HG03558 (cell line): ENCODE results near the gene LTBP1.

Source experiments
- ATAC-seq: cut with Tn5 transposase; IDR thresholded peaks from one replicate; pipeline ENCODE4 v1.9.1; 2021; ENCODE audit warnings: moderate number of reproducible peaks; ENCODE audit not compliant: unreplicated experiment; ENCODE audit errors: extremely low read depth

The LTBP1 gene

GRCh38 chr2:32930436-32930835 is 16.3 kb upstream of the LTBP1 start:
- no peak for ATAC-seq

GRCh38 chr2:32931519-32931918 is 15.2 kb upstream of the LTBP1 start:
- ATAC-seq: no peak

DNA sequence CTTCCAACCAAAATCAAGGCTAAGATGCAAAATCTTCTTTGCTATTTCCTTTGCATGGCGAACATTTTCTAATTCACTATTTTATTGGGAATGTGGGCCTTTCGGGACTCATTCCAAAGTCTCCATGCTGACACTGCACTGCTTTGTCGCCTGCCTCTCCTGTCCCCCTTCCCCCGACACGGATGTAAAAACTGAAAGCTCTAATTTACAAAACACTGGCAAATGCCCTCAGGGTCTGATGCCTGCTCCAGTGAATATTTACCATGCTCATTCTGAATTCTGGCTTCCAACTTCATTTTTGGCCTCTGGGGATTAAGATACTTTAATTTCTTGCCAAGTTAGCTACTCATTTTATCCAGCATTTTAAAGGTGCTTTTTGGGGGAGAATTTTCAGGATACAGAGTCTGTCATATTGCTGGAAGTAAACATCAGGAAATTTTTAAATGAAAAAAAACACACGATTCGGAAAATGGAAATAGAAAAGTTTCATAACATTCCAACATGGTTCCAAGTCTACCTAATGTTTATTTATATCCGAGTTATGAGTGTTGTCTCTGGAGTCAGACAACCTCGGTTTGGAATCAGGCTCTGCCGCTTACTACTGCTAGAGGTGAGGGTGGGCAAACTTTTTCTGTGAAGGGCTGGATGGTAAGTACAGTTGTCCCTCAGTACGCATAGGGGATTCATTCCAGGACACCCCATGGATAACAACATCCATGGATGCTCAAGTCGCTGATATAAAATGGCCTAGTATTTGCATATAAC is 14.6 kb upstream of the LTBP1 start:
- ATAC-seq: no peak

DNA sequence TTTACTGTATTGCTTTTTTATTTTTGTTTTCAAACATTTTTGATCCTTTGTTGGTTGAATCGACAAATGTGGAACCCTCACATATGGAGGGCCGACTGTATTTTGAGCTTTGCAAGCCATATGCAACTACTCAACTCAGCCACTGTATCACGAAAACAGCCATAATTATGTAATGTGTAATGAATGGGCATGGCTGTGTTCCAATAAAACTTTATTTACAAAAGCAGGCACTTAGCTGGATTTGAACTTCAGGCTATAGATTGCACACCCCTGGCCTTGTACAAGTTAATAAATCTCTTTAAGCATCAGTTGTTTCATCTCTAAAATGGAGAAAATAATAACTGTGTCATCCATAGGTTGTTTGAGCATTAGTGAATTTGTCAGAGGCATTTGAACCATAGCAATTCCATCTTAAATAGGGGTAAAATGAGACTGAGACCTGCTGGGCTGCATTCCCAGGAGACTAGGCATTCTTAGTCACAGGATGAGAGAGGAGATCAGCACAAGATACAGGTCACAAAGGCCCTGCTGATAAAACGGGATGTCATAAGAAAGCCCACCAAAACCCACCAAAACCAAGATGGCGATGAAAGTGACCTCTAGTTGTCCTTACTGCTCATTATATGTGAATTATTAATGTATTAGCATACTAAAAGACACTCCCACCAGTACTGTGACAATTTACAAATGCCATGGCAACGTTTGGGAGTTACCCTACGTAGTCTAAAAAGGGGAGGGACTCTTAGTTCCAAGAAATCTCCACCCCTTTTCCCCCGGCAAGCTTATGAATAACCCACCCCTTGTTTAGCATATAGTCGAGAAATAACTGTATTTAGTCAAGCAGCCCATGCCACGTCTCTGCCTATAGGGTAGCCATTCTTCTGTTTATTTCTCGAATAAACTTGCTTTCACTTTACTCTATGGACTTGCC is 13.7 kb upstream of the LTBP1 start:
- no peak for ATAC-seq

- ATAC-seq: no peak
Measured at GRCh38 chr2:32933756-32934095, 13.0 kb upstream of the LTBP1 start.

- no peak for ATAC-seq
Measured at GRCh38 chr2:32937602-32938448, 8.9 kb upstream of the LTBP1 start.

DNA sequence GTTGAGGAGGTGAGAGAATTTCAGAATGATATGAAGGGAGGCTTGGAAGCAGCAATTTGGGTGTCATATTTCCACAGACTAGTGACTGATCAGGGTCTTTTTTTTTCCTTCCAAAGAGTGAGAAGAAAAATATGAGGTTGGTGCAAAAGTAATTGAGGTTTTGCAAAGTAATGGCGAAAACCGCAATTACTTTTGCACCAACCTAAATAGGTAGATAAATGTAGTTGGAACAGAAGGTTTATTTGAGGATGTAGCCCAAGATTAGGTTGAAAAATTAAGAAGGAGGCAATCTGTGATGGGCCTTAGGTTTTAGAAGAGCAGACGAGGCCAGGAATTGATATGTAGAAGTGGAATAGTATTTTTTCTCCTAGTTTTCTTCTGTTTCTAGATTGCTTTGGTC is 7.8 kb upstream of the LTBP1 start:
- no peak for ATAC-seq

DNA sequence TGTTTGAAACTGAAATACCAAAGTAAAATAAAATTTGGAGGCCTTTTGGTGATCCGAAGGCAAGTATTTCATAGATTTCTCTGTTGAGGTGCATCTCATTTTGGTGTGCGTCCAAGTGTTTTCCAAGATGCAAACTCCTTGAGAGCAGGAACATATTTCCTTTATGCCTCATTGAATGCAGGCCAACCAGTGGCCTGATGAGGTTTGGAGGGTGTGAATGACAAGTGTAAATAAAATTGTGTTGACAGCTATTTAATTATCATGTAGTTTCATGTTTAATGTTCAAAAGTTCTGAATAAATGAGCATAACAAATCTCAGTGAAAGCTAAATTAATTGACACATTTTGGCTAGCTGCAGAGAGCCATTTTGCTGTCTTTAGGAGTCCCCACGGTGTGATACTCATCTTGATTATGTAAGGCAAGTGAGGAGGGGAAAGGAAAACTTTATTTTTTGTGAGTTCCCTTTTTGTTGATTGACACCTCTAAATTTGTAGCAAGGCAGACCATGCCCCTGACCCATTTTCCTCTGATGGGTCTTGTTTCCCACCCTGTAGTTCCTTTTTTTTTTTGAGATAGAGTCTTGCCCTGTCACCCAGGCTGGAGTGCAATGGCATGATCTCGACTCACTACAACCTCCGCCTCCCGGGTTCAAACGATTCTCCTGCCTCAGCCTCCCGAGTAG is 6.3 kb upstream of the LTBP1 start:
- ATAC-seq: no peak

GRCh38 chr2:32941944-32942690 is 4.6 kb upstream of the LTBP1 start:
- no peak for ATAC-seq

GRCh38 chr2:32942793-32943485 is 3.8 kb upstream of the LTBP1 start:
- ATAC-seq: no peak

DNA sequence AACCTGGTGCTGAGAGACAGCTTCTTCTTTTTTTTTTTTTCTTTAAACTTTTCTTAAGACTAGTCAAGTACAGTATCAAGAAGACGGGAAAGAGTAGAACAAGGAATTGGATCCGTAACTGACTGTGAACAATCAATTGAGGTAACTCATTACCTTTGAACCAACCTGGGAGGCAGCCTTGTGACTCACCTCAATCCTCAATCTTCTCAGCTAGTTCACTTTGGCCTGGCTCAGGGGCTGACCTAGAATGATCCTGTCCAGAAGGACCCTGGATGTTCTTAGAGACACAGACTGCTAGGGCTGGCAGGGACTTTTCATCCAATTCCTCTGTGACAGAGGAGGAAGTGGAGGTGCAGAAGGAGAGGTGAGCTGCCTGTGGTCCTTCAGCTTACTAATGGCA is 1.5 kb upstream of the LTBP1 start:
- ATAC-seq: no peak

DNA sequence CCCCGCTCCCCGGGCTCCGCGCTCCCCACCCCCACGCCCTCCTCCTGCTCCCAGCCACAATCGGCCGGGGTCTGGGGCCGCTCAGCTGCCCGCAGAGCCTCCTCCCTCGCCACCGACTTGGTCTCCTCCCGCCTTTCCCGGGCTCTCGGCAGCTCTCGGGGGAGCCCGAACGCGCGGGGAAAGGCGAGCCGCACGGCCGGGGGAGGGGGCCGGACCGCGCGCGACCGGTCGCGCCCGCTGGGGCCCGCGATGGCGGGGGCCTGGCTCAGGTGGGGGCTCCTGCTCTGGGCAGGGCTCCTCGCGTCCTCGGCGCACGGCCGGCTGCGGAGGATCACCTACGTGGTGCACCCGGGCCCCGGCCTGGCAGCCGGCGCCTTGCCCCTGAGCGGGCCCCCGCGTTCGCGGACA is 327 bp downstream of the LTBP1 start:
- ATAC-seq: no peak

GRCh38 chr2:32947484-32948143 is 861 bp downstream of the LTBP1 start:
- ATAC-seq: no peak

GRCh38 chr2:32948266-32948665 is 1.5 kb downstream of the LTBP1 start:
- no peak for ATAC-seq

DNA sequence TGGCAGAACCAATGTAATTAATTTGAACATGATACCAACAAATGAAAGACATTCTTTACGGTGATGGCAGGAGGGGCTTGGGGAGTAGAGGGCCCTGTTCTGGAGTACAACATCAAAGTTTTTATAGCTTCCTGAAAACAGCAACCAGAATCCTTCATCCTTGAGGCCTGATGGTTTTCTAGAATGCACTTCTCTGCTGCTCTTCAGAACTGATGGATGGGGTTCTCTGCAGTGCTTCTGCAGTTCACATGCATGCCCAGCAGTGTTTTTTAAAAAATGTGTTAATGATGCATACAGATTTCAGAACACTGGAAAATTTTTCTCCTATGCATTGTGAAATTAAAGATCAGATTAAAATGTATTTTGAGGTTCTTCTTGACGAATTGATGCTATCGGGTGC is 2.5 kb downstream of the LTBP1 start:
- no peak for ATAC-seq

DNA sequence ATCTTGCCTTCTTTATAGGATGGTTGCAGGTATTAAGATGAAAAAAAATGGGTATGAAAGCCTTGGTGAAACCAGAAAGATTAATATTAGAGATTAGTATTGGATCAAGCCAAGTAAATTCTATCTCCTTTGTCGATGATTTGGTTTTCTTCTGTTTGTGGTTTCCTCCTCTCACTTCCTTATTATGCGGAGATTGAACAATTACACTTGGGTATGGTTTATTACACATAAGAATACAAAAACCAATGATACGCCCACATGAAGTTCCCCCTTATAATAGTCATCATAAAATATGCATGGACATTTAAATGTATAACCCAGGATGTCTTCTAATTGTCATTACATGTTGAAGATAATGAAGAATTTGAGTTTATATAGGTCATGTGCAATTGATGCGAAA is 4.9 kb downstream of the LTBP1 start:
- ATAC-seq: no peak

- no peak for ATAC-seq
Measured at GRCh38 chr2:32952761-32953476, 6.2 kb downstream of the LTBP1 start.

DNA sequence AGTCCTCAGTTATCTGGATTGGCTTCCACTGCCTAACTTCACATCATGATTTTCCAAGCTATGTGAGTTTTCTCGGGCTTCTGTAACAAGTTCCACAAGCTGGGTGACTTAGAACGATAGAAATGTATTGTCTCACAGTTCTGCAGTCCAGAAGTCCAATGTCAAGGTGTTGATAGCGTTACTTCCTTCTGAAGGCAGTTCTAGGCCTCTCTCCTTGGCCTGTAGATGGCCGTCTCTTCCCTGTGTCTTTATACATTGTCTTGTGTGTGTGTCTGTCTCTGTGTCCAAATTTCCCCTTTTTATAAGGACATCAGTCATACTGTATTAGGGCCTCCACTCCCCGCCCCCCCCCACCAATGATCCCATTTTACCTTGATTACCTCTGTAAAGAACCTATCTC is 7.5 kb downstream of the LTBP1 start:
- no peak for ATAC-seq
